Measurements from ENCODE around the gene TENT5C. TPM values are rescaled to one million over a fixed set of nuclear protein-coding genes. Genes with fewer than 3 reads are reported as not detected.

TENT5C gene
- total and polyA plus RNA-seq, 10 of the 15 experiments (the other 5 are each of a cell fraction or from before 2014, with no cell fraction given) = 0.19 to 2.4 (median 0.78) TPM

DNA sequence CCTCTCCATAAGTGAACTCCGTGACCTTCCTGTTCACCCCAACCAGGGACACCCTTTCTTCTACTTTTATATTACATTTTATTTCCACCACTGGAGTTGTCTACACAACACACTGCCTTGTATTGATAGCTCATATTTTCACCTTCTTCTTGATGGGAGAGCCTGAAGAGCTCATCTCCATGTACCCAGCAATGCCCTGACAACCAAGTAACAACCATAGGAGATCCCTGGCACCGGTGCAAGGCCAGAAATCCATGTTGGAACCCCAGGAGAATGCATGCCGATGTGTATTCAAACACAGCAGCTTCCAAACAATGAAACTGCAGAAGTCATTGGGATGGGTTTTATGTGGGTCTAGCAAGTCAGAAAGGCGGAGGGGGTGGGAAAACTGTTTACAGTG, 15.5 kb downstream of the TENT5C start:
- ChIA-PET RAD21 (ENCODE audit: unreplicated experiment) (no interaction called here), SMC1A (ENCODE audit: uncharacterized antibody, unreplicated experiment) (interaction anchor here (1.2 kb wide), 1 partner anchor 35 kb away, joined by 3 read pairs; no protein-coding TSS in a partner anchor), CTCF (interaction anchor here (1.2 kb wide), 1 partner anchor 133 kb away, joined by 3 read pairs; no protein-coding TSS in a partner anchor), POLR2A (no interaction called here)
- Histone ChIP-seq H3K79me2 (ENCODE audit: control insufficient read depth, insufficient read depth, low read length) (no peaks in the 10 kb centered on the region), H2AFZ (ENCODE audit: control insufficient read depth, low read depth, low read length) (no peak overlapping the region), H3K36me3 (ENCODE audit: control insufficient read depth in 2 of 2, insufficient read depth in 2 of 2, low read length in 1 of 2) (no peaks in the 10 kb centered on the region), H3K4me3 (no peak overlapping the region), H3K4me1 (ENCODE audit: control insufficient read depth, insufficient read depth, low read length) (no peaks in the 10 kb centered on the region), H3K4me2 (ENCODE audit: control insufficient read depth, insufficient read depth) (no peak overlapping the region), H3K9ac (ENCODE audit: control insufficient read depth, insufficient read depth, low read length) (no peak overlapping the region), H4K20me1 (ENCODE audit: control insufficient read depth, insufficient read depth) (no peaks in the 10 kb centered on the region; the same call in 1 of the 2 replicates), H3K27ac (ENCODE audit: control insufficient read depth, insufficient read depth) (no peak overlapping the region), H3K27me3 (replicated peaks in 1 of 2; ENCODE audit: control insufficient read depth in 2 of 2, insufficient read depth in 2 of 2, low read length in 1 of 2) (peaks cover 3% of the 10 kb centered on the region in 2 experiments), H3K9me3 (replicated peaks; ENCODE audit: control insufficient read depth, insufficient read depth, low read length) (no peaks in the 10 kb centered on the region; the same call in 2 of the 3 replicates)
- in situ Hi-C loops (cut with MboI) = no loop called here
- TF ChIP-seq STAT3 (IDR thresholded peaks at IDR 0.05; ENCODE audit: low read depth, low read length) (no peak), SREBF1 (IDR thresholded peaks at IDR 0.05; ENCODE audit: low read length) (no peak), TBL1XR1 (IDR thresholded peaks at IDR 0.05; ENCODE audit: low read depth, low read length) (no peak), WRNIP1 (IDR thresholded peaks at IDR 0.05; ENCODE audit: borderline replicate concordance, low read depth, low read length) (no peak), CBX5 (IDR thresholded peaks at IDR 0.05; ENCODE audit: low read depth) (no peak)
- TF ChIP-seq, protein P1, sequence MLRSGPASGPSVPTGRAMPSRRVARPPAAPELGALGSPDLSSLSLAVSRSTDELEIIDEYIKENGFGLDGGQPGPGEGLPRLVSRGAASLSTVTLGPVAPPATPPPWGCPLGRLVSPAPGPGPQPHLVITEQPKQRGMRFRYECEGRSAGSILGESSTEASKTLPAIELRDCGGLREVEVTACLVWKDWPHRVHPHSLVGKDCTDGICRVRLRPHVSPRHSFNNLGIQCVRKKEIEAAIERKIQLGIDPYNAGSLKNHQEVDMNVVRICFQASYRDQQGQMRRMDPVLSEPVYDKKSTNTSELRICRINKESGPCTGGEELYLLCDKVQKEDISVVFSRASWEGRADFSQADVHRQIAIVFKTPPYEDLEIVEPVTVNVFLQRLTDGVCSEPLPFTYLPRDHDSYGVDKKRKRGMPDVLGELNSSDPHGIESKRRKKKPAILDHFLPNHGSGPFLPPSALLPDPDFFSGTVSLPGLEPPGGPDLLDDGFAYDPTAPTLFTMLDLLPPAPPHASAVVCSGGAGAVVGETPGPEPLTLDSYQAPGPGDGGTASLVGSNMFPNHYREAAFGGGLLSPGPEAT (IDR thresholded peaks at IDR 0.05; ENCODE audit: low read depth) = no peak
- TF ChIP-seq, protein P2, sequence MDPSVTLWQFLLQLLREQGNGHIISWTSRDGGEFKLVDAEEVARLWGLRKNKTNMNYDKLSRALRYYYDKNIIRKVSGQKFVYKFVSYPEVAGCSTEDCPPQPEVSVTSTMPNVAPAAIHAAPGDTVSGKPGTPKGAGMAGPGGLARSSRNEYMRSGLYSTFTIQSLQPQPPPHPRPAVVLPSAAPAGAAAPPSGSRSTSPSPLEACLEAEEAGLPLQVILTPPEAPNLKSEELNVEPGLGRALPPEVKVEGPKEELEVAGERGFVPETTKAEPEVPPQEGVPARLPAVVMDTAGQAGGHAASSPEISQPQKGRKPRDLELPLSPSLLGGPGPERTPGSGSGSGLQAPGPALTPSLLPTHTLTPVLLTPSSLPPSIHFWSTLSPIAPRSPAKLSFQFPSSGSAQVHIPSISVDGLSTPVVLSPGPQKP (IDR thresholded peaks at IDR 0.05; ENCODE audit: low read depth, low read length) = no peak
- TF ChIP-seq, protein P3, sequence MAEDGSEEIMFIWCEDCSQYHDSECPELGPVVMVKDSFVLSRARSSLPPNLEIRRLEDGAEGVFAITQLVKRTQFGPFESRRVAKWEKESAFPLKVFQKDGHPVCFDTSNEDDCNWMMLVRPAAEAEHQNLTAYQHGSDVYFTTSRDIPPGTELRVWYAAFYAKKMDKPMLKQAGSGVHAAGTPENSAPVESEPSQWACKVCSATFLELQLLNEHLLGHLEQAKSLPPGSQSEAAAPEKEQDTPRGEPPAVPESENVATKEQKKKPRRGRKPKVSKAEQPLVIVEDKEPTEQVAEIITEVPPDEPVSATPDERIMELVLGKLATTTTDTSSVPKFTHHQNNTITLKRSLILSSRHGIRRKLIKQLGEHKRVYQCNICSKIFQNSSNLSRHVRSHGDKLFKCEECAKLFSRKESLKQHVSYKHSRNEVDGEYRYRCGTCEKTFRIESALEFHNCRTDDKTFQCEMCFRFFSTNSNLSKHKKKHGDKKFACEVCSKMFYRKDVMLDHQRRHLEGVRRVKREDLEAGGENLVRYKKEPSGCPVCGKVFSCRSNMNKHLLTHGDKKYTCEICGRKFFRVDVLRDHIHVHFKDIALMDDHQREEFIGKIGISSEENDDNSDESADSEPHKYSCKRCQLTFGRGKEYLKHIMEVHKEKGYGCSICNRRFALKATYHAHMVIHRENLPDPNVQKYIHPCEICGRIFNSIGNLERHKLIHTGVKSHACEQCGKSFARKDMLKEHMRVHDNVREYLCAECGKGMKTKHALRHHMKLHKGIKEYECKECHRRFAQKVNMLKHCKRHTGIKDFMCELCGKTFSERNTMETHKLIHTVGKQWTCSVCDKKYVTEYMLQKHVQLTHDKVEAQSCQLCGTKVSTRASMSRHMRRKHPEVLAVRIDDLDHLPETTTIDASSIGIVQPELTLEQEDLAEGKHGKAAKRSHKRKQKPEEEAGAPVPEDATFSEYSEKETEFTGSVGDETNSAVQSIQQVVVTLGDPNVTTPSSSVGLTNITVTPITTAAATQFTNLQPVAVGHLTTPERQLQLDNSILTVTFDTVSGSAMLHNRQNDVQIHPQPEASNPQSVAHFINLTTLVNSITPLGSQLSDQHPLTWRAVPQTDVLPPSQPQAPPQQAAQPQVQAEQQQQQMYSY (CRISPR knock-in tag; IDR thresholded peaks at IDR 0.05) = no peak
- 36% methylated on average over 4 of the region's 4 CpGs for WGBS (ENCODE audit: insufficient coverage, insufficient replicate concordance, low lambda C conversion rate, missing lambda C conversion rate)
- no peak for FAIRE-seq
- intact Hi-C loops (cut with micrococcal nuclease; ENCODE audit: unreplicated experiment) = no loop called here
- ATAC-seq = no peak
- no peak for DNase-seq (ENCODE audit: low read depth, low spot score)
- no TSS peak for BruUV-seq (replicated peaks)

All from GM12878 (cell line).